ENCODE data around the gene CFHR3. TPM values are rescaled to one million over a fixed set of nuclear protein-coding genes. Genes with fewer than 3 reads are reported as not detected.
A peak's percentile ranks its signal among the peaks of the same experiment; 100 is the strongest.
"Not testable (repeated sequence)": the region's sequence is repeated elsewhere in the genome, so short reads cannot be mapped to it uniquely, and the experiment has no call there.

Gene CFHR3
- total RNA-seq, 1 donor from 2014 or later: not detected

DNA sequence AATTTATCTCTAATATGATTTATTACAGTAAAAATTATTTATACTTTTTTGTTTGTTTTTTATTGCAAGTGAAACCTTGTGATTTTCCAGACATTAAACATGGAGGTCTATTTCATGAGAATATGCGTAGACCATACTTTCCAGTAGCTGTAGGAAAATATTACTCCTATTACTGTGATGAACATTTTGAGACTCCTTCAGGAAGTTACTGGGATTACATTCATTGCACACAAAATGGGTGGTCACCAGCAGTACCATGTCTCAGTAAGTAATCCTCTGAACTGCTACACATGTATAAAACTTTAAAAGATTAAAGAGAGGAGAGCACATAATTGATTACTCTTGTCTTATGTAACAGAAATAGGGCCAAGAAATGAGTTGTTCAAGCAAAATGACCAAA lies 4.5 kb downstream of the CFHR3 start:
- DNase-seq (ENCODE audit: extremely low spot score, unreplicated experiment): no peak
- H3K36me3 Mint-ChIP-seq: no peaks in the 10 kb centered on the region
- H3K9me3 Mint-ChIP-seq: peaks cover 3% of the 10 kb centered on the region
- H3K4me3 Mint-ChIP-seq: no peak overlapping the region
- peak; percentile 56 for TF ChIP-seq CTCF (conservative IDR thresholded peaks at IDR 0.05)
- no peaks in the 10 kb centered on the region for H3K4me1 Mint-ChIP-seq (ENCODE audit: unreplicated experiment)
- H3K27ac Mint-ChIP-seq: no peak overlapping the region
- H3K27me3 Mint-ChIP-seq: no peaks in the 10 kb centered on the region

- not testable (repeated sequence) for H3K4me1 Mint-ChIP-seq (ENCODE audit: unreplicated experiment); H3K9me3 Mint-ChIP-seq; DNase-seq (ENCODE audit: extremely low spot score, unreplicated experiment); H3K36me3 Mint-ChIP-seq; H3K27ac Mint-ChIP-seq; H3K4me3 Mint-ChIP-seq; H3K27me3 Mint-ChIP-seq
Observed at GRCh38 chr1:196791252-196791651, 16.6 kb downstream of the CFHR3 start.

DNA sequence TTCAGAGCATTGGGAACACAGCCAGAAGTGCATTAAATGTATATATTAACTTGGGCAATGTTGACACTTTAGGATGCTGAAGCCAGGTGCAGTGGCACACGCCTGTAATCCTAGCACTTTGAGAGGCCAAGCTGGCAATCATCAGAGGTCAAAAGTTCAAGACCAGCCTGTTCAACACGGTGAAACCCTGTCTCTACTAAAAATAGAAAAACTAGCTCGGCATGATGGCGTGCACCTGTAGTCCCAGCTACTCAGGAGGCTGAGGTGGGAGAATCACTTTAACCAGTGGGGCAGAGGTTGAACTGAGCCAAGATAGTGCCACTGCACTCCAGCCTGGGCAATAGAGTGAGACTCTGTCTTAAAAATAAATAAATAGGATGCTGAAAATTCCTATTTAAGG lies 19.5 kb downstream of the CFHR3 start:
- H3K4me3 Mint-ChIP-seq; H3K4me1 Mint-ChIP-seq (ENCODE audit: unreplicated experiment); H3K27me3 Mint-ChIP-seq: not testable (repeated sequence)

GRCh38 chr1:196797891-196798290 lies 23.3 kb downstream of the CFHR3 start:
- no peaks in the 10 kb centered on the region for H3K4me1 Mint-ChIP-seq (ENCODE audit: unreplicated experiment)
- H3K27ac Mint-ChIP-seq: no peak overlapping the region

More for the DNA sequence above, 19.5 kb downstream of the CFHR3 start:
- not testable (repeated sequence) for H3K36me3 Mint-ChIP-seq; H3K27ac Mint-ChIP-seq; DNase-seq (ENCODE audit: extremely low spot score, unreplicated experiment); H3K9me3 Mint-ChIP-seq

GRCh38 chr1:196801920-196802319 lies 27.3 kb downstream of the CFHR3 start:
- H3K9me3 Mint-ChIP-seq; H3K4me3 Mint-ChIP-seq; H3K36me3 Mint-ChIP-seq; H3K27me3 Mint-ChIP-seq; H3K27ac Mint-ChIP-seq; DNase-seq (ENCODE audit: extremely low spot score, unreplicated experiment); H3K4me1 Mint-ChIP-seq (ENCODE audit: unreplicated experiment): not testable (repeated sequence)

More at GRCh38 chr1:196797891-196798290, 23.3 kb downstream of the CFHR3 start:
- Mint-ChIP-seq H3K36me3 (no peaks in the 10 kb centered on the region), H3K9me3 (no peaks in the 10 kb centered on the region), H3K27me3 (no peaks in the 10 kb centered on the region), H3K4me3 (no peak overlapping the region)
- no peak for TF ChIP-seq CTCF (conservative IDR thresholded peaks at IDR 0.05)
- DNase-seq (ENCODE audit: extremely low spot score, unreplicated experiment): no peak

DNA sequence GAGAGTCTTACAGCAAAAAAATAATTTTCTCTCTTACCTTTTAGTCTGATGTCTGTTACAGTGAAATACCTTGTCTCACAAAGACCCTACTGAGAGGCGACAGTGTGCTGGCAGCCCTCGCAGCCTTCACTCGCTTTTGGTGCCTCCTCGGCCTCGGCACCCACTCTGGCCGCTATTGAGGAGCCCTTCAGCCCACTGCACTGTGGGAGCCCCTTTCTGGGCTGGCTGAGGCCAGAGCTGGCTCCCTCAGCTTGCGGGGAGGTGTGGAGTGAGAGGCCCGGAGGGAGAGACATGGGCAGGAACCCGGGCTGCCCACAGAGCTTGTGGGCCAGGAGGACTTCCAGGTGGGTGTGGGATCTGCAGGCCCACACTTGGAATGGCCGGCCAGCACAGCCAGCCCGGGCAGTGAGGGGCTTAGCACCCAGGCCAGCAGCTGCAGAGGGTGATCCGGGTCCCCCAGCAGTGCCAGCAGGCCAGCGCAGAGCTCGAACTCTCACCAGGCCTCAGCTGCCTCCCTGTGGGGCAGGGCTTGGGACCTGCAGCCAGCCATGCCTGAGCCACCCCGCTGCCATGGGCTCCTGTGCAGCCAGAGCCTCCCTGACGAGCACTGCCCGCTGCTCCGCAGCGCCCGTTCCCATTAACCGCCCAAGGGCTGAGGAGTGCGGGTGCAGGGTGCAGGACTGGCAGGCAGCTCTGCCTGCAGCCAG lies 34.0 kb downstream of the CFHR3 start:
- Mint-ChIP-seq H3K9me3 (no peaks in the 10 kb centered on the region), H3K36me3 (no peaks in the 10 kb centered on the region), H3K4me3 (no peak overlapping the region), H3K27ac (no peak overlapping the region), H3K4me1 (ENCODE audit: unreplicated experiment) (no peaks in the 10 kb centered on the region), H3K27me3 (no peaks in the 10 kb centered on the region)
- DNase-seq (ENCODE audit: extremely low spot score, unreplicated experiment): no peak
- no peak for TF ChIP-seq CTCF (conservative IDR thresholded peaks at IDR 0.05)

DNA sequence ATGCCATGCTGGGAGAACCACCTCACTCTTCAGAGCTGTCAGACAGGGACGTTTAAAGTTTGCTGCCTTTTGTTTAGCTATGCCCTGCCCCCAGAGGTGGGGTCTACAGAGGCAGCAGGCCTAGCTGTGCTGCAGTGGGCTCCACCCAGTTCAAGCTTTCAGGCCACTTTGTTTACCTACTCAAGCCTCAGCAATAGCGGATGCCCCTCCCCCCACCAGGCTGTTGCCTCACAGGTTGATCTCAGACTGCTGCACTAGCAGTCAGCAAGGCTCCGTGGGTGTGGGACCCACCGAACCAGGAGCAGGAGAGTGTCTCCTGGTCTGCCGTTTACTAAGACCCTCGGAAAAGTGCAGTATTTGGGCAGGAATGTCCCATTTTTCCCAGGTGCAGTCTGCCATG lies 42.8 kb downstream of the CFHR3 start:
- not testable (repeated sequence) for H3K27me3 Mint-ChIP-seq; DNase-seq (ENCODE audit: extremely low spot score, unreplicated experiment); H3K4me3 Mint-ChIP-seq; H3K9me3 Mint-ChIP-seq; H3K27ac Mint-ChIP-seq; H3K36me3 Mint-ChIP-seq; H3K4me1 Mint-ChIP-seq (ENCODE audit: unreplicated experiment)

DNA sequence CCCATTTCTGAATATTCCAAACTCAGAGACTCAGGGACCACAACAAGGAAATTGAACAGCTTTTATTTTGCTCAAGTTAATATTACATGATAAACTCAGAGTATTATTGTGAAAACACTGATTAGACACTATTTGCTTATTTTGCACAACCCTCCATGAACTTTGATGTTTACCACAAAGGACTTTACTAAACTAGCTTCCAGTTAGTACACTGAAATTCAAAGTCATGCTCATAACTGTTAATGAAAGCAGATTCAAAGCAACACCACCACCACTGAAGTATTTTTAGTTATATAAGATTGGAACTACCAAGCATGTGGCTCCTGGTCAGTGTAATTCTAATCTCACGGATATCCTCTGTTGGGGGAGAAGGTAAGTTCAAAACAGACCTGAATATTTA lies 44.9 kb downstream of the CFHR3 start, which contains the start of gene CFHR1:
CFHR1 (plus strand) TSS at position 201 of the 400 bp plus-strand sequence; CDS start at position 315, 114 bp downstream.
- H3K27me3 Mint-ChIP-seq, H3K27ac Mint-ChIP-seq: not testable (repeated sequence)

More for the DNA sequence above, 44.9 kb downstream of the CFHR3 start, which contains the start of gene CFHR1:
- H3K9me3 Mint-ChIP-seq; H3K4me1 Mint-ChIP-seq (ENCODE audit: unreplicated experiment); H3K36me3 Mint-ChIP-seq; H3K4me3 Mint-ChIP-seq; DNase-seq (ENCODE audit: extremely low spot score, unreplicated experiment): not testable (repeated sequence)

Measured in type B pancreatic cell (in vitro differentiated cells).